ENCODE data around the gene VWF. TPM values are rescaled to one million over a fixed set of nuclear protein-coding genes. Genes with fewer than 3 reads are reported as not detected.

VWF gene
- total RNA-seq, 1 donor from 2014 or later = 0.70 TPM

- Mint-ChIP-seq H3K9me3 (peaks cover 3% of the 10 kb centered on the region), H3K4me3 (no peak overlapping the region), H3K27me3 (peaks cover 3% of the 10 kb centered on the region), H3K36me3 (no peaks in the 10 kb centered on the region), H3K4me1 (ENCODE audit: unreplicated experiment) (no peaks in the 10 kb centered on the region), H3K27ac (no peak overlapping the region)
- TF ChIP-seq CTCF (conservative IDR thresholded peaks at IDR 0.05) = no peak
- no peak for DNase-seq (ENCODE audit: extremely low spot score, unreplicated experiment)
Measured at GRCh38 chr12:6096527-6096926, 27.9 kb downstream of the VWF start.

- Mint-ChIP-seq H3K36me3 (no peaks in the 10 kb centered on the region), H3K4me1 (ENCODE audit: unreplicated experiment) (no peaks in the 10 kb centered on the region), H3K27me3 (peaks cover 5% of the 10 kb centered on the region), H3K4me3 (no peak overlapping the region), H3K9me3 (peaks cover 3% of the 10 kb centered on the region), H3K27ac (no peak overlapping the region)
- no peak for DNase-seq (ENCODE audit: extremely low spot score, unreplicated experiment)
- TF ChIP-seq CTCF (conservative IDR thresholded peaks at IDR 0.05) = no peak
Measured at GRCh38 chr12:6095269-6095668, 29.2 kb downstream of the VWF start.

- no peak for DNase-seq (ENCODE audit: extremely low spot score, unreplicated experiment)
- peaks cover 3% of the 10 kb centered on the region for H3K9me3 Mint-ChIP-seq
- no peak overlapping the region for H3K4me3 Mint-ChIP-seq
- H3K4me1 Mint-ChIP-seq (ENCODE audit: unreplicated experiment) = peaks cover 9% of the 10 kb centered on the region
- no peaks in the 10 kb centered on the region for H3K36me3 Mint-ChIP-seq
- H3K27ac Mint-ChIP-seq = peak overlapping the region; percentile 65
- H3K27me3 Mint-ChIP-seq = peaks cover 5% of the 10 kb centered on the region
- no peak for TF ChIP-seq CTCF (conservative IDR thresholded peaks at IDR 0.05)
Measured at GRCh38 chr12:6093764-6094163, 30.7 kb downstream of the VWF start.

- no peak overlapping the region for H3K4me3 Mint-ChIP-seq
- peak overlapping the region; percentile 65 for H3K27ac Mint-ChIP-seq
- H3K27me3 Mint-ChIP-seq = peaks cover 5% of the 10 kb centered on the region
Measured at GRCh38 chr12:6092784-6093722, 31.4 kb downstream of the VWF start.

GRCh38 chr12:6091786-6092566 lies 32.5 kb downstream of the VWF start:
- TF ChIP-seq CTCF (conservative IDR thresholded peaks at IDR 0.05) = no peak
- Mint-ChIP-seq H3K27ac (no peak overlapping the region), H3K9me3 (peaks cover 4% of the 10 kb centered on the region), H3K4me1 (ENCODE audit: unreplicated experiment) (peaks cover 13% of the 10 kb centered on the region), H3K36me3 (peaks cover 1% of the 10 kb centered on the region), H3K4me3 (no peak overlapping the region), H3K27me3 (peaks cover 5% of the 10 kb centered on the region)
- no peak for DNase-seq (ENCODE audit: extremely low spot score, unreplicated experiment)

More at GRCh38 chr12:6092784-6093722, 31.4 kb downstream of the VWF start:
- DNase-seq (ENCODE audit: extremely low spot score, unreplicated experiment) = no peak
- H3K4me1 Mint-ChIP-seq (ENCODE audit: unreplicated experiment) = peaks cover 12% of the 10 kb centered on the region
- no peak for TF ChIP-seq CTCF (conservative IDR thresholded peaks at IDR 0.05)
- H3K9me3 Mint-ChIP-seq = peaks cover 3% of the 10 kb centered on the region
- no peaks in the 10 kb centered on the region for H3K36me3 Mint-ChIP-seq
